Posterior cingulate gyrus (tissue), 11 donors: Measurements from ENCODE around the gene SDS.
A peak's percentile ranks its signal among the peaks of the same experiment; 100 is the strongest.

Source experiments
- DNase-seq, 10 donors: peaks; one replicate each; pipeline versions ENCODE4 v3.0.0 to v3.0.0-alpha.2; 2020 to 2021; ENCODE audit warnings: mixed read lengths in 3 of 10
- intact Hi-C: fragments of 100-400 bp; cut with DNase I; formaldehyde crosslinking; loops from one replicate; pipeline ENCODE4 v1.15.1; 2023

The SDS gene, protein sequence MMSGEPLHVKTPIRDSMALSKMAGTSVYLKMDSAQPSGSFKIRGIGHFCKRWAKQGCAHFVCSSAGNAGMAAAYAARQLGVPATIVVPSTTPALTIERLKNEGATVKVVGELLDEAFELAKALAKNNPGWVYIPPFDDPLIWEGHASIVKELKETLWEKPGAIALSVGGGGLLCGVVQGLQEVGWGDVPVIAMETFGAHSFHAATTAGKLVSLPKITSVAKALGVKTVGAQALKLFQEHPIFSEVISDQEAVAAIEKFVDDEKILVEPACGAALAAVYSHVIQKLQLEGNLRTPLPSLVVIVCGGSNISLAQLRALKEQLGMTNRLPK

DNA sequence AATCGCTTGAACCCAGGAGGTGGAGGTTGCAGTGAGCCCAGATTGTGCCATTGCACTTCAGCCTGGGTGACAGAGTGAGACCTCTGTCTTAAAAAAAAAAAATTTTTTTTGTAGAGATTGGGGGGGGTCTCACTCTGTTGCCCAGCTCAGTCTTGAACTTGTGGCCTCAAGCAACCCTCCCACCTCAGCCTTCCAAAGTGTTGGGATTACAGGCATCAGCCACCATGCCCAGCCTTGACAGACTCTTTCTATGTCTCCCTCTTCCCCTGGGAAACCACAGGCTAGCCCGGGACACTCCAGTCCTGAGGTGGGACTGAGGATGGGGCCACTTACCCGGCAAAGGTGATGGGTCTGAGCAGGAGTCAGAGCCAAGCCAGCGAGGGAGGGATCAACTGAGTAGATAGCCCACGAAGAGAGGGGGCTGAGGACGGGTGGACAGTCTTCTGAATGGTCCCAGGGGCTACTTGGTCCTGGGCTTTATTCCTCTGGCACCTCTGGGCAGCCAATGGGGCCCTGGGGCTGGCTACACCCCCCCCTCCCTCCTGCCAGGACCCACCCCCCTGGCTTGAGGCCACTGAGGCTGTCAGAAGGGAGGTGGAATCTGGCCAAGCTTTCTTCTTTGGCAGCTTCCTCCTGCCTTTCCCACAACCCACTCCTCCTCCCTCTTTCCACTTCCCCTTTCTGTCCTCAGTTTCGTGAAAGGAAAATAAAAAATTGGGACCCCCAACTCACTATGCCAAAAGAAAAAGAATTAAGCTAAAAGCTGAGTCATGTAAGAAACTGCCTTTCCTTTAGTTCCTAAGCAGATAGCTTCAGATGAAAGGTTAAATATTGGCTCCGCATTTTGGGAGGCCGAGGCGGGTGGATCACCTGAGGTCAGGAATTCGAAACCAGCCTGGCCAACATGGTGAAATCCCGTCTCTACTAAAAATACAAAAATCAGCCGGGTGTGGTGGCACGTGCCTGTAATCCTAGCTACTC is at the start of gene SDS:
Gene SDS (minus strand): TSS at position 453 of the 981 bp plus-strand sequence. CDS start 4,179 bp downstream, outside the sequence.
- intact Hi-C loops, result no loop called here
- peak in 7 of 10 donors; percentile 28 to 82 (median 52) for DNase-seq

GRCh38 chr12:113453330-113453729 is 49.6 kb upstream of the SDS start:
- DNase-seq, result no peak
- intact Hi-C loops, result no loop called here

DNA sequence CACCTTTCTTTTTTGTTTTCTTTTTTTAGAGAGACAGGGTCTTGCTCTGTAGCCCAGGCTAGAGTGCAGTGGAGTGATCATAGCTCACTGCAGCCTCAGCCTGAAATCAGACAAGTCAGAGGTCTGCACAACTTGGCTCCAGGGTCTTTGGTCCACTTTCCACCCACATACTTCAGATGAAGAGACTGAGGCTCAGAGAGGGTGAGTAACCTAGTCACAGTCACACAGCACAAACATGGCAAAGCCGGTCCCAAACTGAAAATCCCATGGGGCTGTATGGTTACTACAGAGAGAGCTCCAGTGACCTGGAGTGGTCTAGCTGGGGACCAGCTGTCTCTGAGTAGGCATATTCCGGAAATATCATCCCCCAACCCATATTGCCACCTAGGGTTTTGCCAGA is 48.8 kb upstream of the SDS start:
- intact Hi-C loops, result no loop called here
- no peak for DNase-seq

DNA sequence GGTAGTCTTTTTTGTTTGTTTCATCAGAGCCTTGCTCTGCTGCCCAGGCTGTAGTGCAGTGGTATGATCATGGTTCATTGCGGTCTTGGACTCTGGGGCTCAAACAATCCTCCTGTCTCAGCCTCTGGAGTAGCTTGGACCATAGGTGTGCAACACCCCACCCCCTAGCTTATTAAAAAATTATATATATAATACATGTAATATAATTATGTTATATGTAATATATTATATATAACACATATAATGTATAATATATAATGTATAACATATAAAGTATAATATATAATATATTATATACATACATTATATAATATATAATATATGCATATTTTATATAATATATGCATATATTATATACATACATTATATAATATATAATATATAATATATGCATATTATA is 46.2 kb upstream of the SDS start:
- intact Hi-C loops, result no loop called here
- DNase-seq, result peak in 1 of 10 donors; percentile 18

DNA sequence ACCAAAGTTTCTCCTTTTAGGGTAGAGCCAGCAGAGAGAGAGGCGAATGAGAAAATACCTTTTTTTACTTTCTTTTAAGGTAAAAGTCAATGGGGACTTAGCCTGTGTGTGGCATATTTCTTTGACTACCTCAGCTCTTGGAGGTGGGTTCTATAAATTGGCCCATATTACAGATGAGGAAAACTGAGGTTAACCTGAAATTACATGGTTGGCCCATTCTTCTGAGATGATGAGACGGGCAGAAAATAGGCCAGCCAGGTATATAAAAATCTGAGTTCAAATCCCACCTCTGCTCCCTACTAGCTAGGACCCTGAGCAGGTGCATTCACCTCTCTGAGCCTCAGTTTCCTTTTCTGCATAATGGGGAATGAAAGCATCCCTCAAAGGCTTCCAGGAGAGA is 45.6 kb upstream of the SDS start:
- intact Hi-C loops, result no loop called here
- DNase-seq, result no peak

- intact Hi-C loops, result no loop called here
- DNase-seq, result peak in 1 of 10 donors; percentile 15
Measured at GRCh38 chr12:113448873-113449272, 45.2 kb upstream of the SDS start.

DNA sequence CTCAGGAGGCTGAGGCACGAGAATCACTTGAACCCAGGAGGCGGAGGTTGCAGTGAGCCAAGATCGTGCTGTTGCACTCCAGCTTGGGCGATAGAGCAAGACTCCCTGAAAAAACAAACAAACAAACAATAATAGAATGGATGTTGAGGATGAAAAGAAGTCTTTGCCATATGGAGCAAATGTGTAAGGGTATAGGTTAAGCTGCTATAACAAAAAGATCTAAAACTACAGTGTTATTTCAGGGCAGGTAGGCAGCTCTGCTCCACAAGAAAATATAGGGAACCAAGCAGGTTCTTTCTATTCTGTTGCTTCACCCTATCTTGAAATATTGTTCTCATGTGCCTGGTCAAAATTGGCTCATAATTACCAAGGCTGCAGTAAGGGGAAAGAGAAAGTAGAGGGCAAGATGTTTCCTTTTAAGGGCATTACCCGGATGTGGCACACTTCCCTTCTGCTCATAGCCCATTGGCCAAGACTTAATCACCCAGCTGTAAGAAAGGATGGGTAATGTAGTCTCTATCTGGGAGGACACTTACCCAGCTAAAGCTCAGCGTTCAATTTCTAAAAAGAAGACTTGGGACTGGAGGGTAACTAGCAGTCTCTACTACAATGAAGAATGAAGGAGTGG is 42.0 kb upstream of the SDS start:
- intact Hi-C loops, result no loop called here
- no peak for DNase-seq

GRCh38 chr12:113443030-113443539 is 39.4 kb upstream of the SDS start:
- DNase-seq, result peak in 1 of 10 donors; percentile 20

DNA sequence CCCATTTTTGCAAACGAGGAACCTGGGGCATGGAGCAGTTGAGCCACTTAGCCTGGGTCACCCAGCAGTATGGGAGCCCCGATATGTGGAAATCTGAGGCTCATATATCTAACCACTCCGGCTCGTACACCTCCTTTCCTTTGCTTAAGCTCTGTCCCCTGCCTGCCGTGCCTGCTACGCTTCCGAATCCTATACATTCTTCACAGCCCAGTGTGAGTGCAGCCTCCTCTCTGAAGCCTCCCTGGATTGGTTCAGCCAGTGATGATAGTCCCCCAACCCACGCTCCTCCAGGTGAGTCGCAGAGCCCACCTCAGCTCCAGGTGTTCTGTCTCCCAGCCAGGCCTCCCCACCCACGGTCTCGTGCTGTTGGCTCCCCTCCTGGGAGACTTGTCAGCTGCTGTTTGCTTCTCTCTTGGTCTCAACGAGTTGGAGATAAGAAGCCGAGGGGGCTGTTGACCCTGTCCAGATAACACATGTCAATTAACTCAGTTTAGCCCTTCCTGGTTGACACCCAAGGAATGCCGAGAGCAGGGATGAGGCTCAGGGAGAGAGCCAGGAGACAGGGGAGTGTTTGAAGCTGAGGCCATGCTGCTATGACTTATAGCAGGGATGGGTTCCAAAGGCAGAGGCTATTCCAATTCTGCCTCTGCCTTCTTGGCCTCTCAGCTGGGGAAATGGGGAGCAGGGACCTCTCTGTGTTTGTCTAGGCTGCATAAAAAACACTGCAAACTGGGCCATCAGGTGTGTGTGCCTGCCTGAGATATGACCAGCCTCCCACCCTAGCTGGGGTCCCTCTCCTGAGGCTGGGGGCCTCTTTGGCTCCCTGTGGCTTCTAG is 37.5 kb upstream of the SDS start:
- intact Hi-C loops, result no loop called here
- DNase-seq, result peak in 1 of 10 donors; percentile 33

More at GRCh38 chr12:113443030-113443539, 39.4 kb upstream of the SDS start:
- intact Hi-C loops, result no loop called here

DNA sequence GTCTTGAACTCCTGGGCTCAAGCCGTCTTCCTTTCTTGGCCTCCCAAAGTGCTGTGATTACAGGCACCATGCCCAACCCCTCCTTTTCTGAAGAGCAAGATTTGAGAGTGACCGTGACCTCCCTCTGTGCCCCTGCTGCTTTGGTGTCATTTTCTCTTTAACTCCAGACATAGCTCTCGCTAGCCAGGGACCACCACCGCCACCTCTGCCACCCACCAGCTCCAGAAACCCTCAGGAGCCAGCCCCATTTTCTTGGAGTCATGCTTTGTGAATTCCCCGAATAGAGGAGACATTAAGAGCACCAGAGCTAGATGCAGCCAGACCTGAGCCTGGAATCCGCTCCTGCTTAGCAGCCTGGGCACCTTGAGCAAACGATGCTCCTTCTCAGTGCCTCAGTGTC is 36.6 kb upstream of the SDS start:
- peak in 1 of 10 donors; percentile 24 for DNase-seq

GRCh38 chr12:113439606-113440030 is 35.9 kb upstream of the SDS start:
- peak in 6 of 10 donors; percentile 46 to 91 (median 50) for DNase-seq
- intact Hi-C loops, result no loop called here

More for the DNA sequence above, 36.6 kb upstream of the SDS start:
- intact Hi-C loops, result no loop called here

GRCh38 chr12:113439301-113439597 is 35.6 kb upstream of the SDS start:
- no peak for DNase-seq
- intact Hi-C loops, result no loop called here

DNA sequence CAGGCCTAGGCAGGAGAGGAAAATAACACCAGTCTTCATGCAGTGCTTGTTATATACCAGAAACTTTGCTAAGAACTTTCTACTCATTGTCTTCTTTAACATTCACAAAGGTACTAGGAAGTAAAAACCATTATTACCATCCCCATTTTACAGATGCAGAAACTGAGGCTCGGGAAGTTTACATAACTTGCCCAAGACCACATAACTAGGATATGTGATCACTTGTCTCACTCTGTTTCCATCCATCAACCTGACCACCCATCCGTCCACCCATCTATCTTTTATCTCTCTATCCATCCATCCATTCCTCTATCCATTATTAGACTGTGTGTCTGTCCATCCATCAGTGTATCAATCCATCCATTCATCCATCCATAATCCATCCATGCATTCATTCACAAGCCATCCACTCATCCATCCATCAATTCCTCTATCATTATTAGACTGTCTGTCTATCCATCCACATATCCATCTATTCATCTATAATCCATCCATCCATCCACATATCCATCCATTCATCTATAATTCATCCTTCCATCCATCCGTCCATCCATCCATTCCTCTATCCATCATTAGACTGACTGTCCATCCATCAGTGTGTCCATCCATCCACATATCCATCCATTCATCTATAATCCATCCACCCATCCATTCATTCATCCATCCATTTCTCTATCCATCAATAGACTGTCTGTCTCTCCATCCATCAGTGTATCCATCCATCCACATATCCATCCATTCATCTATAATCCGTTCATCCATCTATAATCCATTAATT is 35.0 kb upstream of the SDS start:
- DNase-seq, result no peak
- intact Hi-C loops, result no loop called here

DNA sequence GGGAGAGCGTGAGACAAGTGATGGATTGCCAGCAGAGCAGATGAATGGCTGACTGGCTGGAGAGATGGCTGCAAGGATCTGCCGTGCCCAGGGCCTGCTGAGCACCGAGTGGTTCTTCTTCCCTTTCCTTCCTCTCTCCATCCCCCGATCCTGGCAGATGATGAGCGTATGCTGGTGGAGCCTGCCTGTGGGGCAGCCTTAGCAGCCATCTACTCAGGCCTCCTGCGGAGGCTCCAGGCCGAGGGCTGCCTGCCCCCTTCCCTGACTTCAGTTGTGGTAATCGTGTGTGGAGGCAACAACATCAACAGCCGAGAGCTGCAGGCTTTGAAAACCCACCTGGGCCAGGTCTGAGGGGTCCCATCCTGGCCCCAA is 34.0 kb upstream of the SDS start:
- peak in 1 of 10 donors; percentile 29 for DNase-seq

DNA sequence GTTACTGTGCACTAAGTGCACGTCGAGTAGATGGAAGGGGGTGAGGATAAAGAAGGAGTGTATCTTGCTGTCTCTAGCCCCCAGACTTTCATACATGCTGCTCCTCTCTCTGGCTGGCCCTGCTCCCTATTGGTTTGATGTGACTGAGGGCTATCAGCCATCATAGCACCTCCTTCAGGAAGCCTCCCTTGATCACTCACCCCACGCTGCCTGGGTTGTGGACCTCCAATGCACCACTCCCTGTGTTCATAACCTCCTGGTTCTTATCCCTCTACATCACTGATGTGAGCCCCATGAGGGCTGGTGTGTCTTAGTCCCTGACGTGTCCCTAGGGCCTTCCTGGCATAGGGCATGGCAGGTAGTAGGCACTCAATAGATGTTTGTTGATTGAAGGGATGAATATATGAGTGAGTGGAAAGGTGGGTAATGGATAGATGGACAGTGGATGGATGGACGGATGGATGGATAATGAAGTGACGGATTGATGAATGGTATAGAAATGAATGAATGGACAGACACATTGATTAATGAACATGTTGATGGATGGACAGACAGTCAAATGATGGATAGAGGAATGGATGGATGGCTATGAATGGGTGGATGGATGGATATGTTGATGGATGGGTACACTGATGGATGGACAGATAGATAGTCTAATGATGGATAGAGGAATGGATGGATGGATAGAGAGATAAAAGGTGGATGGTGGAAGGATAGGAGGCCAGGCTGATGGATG is 33.5 kb upstream of the SDS start:
- peak in 1 of 10 donors; percentile 17 for DNase-seq
- intact Hi-C loops, result no loop called here

More for the DNA sequence above, 34.0 kb upstream of the SDS start:
- intact Hi-C loops, result no loop called here

GRCh38 chr12:113436586-113436985 is 32.9 kb upstream of the SDS start:
- intact Hi-C loops, result no loop called here
- peak in 1 of 10 donors; percentile 38 for DNase-seq

DNA sequence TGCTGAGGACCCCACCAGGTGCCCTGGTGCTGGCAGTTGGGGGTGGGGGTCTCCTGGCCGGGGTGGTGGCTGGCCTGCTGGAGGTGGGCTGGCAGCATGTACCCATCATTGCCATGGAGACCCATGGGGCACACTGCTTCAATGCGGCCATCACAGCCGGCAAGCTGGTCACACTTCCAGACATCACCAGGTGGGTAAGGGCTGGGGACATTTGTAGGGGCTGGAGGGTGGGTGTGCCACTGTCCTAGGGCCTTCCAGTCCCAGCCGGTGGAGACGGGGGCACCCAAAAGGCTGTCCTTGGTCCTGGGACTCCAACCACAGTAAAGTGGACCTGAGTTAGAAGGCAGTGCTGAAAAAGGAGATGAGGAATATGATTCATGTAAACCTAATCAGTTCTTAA is 31.7 kb upstream of the SDS start:
- DNase-seq, result peak in 1 of 10 donors; percentile 79
- intact Hi-C loops, result no loop called here

- intact Hi-C loops, result no loop called here
- DNase-seq, result no peak
Measured at GRCh38 chr12:113432986-113433385, 29.3 kb upstream of the SDS start.
